Hematopoietic multipotent progenitor cell treated with erythropoietin and hydrocortisone succinate and interleukin-3 and kit ligand, for 8 days (in vitro differentiated cells): ENCODE results near the gene CELA1.
"Not testable (repeated sequence)": the region's sequence is repeated elsewhere in the genome, so short reads cannot be mapped to it uniquely, and the experiment has no call there.

Experiments
- DNase-seq: peaks from one replicate; pipeline ENCODE4 v3.0.0-alpha.2; 2015

Gene CELA1

GRCh38 chr12:51341251-51342007 lies 5.0 kb downstream of the CELA1 start:
- DNase-seq = peak; percentile 80

GRCh38 chr12:51339750-51340149 lies 6.7 kb downstream of the CELA1 start:
- DNase-seq = no peak

- DNase-seq = not testable (repeated sequence)
Observed at GRCh38 chr12:51337336-51337735, 9.1 kb downstream of the CELA1 start.

- no peak for DNase-seq
Observed at GRCh38 chr12:51335931-51336330, 10.5 kb downstream of the CELA1 start.

GRCh38 chr12:51334764-51335163 lies 11.7 kb downstream of the CELA1 start:
- DNase-seq = no peak

GRCh38 chr12:51333536-51333935 lies 12.9 kb downstream of the CELA1 start:
- DNase-seq = no peak

GRCh38 chr12:51330186-51330585 lies 16.3 kb downstream of the CELA1 start:
- DNase-seq = no peak

GRCh38 chr12:51329742-51330141 lies 16.7 kb downstream of the CELA1 start:
- no peak for DNase-seq

- no peak for DNase-seq
Observed at GRCh38 chr12:51328587-51328986, 17.9 kb downstream of the CELA1 start.

- peak; percentile 88 for DNase-seq
Observed at GRCh38 chr12:51326698-51327439, 19.6 kb downstream of the CELA1 start.

- DNase-seq = no peak
Observed at GRCh38 chr12:51324953-51325352, 21.5 kb downstream of the CELA1 start.

GRCh38 chr12:51323966-51324895 lies 22.2 kb downstream of the CELA1 start, which contains the start of gene BIN2:
BIN2 (minus strand) TSS chr12:51324174; CDS start chr12:51324102, 72 bp downstream.
- DNase-seq = peak; percentile 74

GRCh38 chr12:51323317-51323960 lies 23.0 kb downstream of the CELA1 start:
- peak; percentile 49 for DNase-seq

- DNase-seq = no peak
Observed at GRCh38 chr12:51322452-51322851, 24.0 kb downstream of the CELA1 start.

GRCh38 chr12:51321882-51322281 lies 24.6 kb downstream of the CELA1 start:
- DNase-seq = no peak

GRCh38 chr12:51320695-51321320 lies 25.7 kb downstream of the CELA1 start:
- peak; percentile 69 for DNase-seq

- DNase-seq = no peak
Observed at GRCh38 chr12:51320311-51320694, 26.2 kb downstream of the CELA1 start.

- peak; percentile 50 for DNase-seq
Observed at GRCh38 chr12:51318846-51319599, 27.5 kb downstream of the CELA1 start.

GRCh38 chr12:51318057-51318806 lies 28.2 kb downstream of the CELA1 start:
- DNase-seq = peak; percentile 14

GRCh38 chr12:51311389-51311788 lies 35.1 kb downstream of the CELA1 start:
- DNase-seq = no peak
